Uterus (tissue), 2 donors: ENCODE data around the gene CHAD.

Source experiments
- CTCF ChIP-seq, 4 experiments: fragments of 200-600 bp in 2 of 4; fragments of 450-650 bp in 2 of 4; sonication (generic) in 2 of 4; IDR thresholded peaks; one replicate each; pipeline ENCODE4 v1.5.1; 2016 to 2019; ENCODE audit warnings: antibody characterized with exemption in 4 of 4, mild to moderate bottlenecking in 2 of 4, moderate library complexity in 1 of 4
- POLR2A ChIP-seq, 2 donors: fragments of 450-650 bp; IDR thresholded peaks; one replicate each; pipeline ENCODE4 v1.6.1; 2016; ENCODE audit warnings: antibody characterized with exemption in 2 of 2, mild to moderate bottlenecking in 1 of 2, moderate library complexity in 1 of 2

GRCh38 chr17:50495217-50495823 is 26.6 kb upstream of the CHAD start:
- TF ChIP-seq CTCF (IDR thresholded peaks at IDR 0.05): no peak
- TF ChIP-seq POLR2A (IDR thresholded peaks at IDR 0.05): no peak
